ENCODE measurements around the gene NAV2.

- TF ChIP-seq CTCF (IDR thresholded peaks at IDR 0.05) (no peak), POLR2A (IDR thresholded peaks at IDR 0.05) (no peak)
Observed at GRCh38 chr11:19976281-19976941, 263.8 kb downstream of the NAV2 start.

All from body of pancreas (tissue), 4 donors.